PC-9 (cell line): ENCODE data around the gene PMPCB.

ENCODE experiments used
- EZH2 ChIP-seq: fragments of 200-600 bp; sonication (generic); IDR thresholded peaks from 2 replicates; pipeline ENCODE4 v1.8.0; 2017; ENCODE audit warnings: antibody characterized with exemption, low read depth
- TF ChIP-seq, protein P1 (sequence below): fragments of 200-600 bp; sonication (generic); conservative IDR thresholded peaks from 2 replicates; pipeline ENCODE4 v1.6.1; 2017; ENCODE audit warnings: mixed run types, antibody characterized with exemption, mild to moderate bottlenecking, moderate library complexity

DNA sequence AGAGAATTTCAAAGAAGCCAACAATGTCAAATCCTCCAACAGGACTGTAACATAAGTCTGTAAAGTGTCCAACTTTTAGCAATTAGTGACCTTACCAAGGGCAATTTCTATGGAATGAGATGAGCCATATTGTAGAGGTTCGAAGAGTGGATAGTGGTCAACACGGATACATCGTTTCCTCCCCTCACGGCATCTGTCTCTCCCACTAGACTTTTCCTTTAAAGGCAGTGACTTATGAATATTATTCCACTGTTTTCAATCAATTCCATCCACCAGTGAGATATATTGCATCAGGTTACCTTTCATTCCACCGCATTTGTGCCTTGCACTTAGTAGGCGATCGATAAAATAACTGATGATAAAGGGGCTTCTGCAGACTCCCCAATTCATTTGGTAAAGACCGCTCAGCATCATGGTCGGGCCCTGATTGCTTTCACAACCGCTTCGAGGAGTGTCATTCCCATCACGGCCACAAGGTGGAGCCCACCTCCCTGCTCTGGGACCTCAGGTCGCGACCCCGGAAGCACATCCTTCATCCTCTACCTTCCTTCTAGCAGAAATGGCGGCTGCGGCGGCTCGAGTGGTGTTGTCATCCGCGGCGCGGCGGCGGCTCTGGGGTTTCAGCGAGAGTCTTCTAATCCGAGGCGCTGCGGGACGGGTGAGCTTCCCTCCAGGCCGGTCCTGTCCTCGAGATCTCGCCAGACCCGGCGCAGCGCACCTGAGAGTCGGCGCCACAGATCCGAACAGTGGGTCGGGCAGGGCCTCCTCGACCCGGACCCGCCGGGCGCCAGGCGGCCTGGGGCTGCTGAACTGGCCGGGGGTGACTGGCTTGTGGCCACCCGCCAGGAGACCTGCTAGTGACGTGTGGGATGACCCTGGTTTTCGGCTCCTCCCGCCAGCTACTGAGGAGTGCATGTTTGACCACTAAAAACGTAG, at the start of gene PMPCB:
- TF ChIP-seq, protein P1, sequence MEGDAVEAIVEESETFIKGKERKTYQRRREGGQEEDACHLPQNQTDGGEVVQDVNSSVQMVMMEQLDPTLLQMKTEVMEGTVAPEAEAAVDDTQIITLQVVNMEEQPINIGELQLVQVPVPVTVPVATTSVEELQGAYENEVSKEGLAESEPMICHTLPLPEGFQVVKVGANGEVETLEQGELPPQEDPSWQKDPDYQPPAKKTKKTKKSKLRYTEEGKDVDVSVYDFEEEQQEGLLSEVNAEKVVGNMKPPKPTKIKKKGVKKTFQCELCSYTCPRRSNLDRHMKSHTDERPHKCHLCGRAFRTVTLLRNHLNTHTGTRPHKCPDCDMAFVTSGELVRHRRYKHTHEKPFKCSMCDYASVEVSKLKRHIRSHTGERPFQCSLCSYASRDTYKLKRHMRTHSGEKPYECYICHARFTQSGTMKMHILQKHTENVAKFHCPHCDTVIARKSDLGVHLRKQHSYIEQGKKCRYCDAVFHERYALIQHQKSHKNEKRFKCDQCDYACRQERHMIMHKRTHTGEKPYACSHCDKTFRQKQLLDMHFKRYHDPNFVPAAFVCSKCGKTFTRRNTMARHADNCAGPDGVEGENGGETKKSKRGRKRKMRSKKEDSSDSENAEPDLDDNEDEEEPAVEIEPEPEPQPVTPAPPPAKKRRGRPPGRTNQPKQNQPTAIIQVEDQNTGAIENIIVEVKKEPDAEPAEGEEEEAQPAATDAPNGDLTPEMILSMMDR = peak; percentile 97
- no peak for TF ChIP-seq EZH2
